Measurements from ENCODE around the gene EGFL7.

EGFL7 gene

GRCh38 chr9:136673088-136673974 lies 10.6 kb downstream of the EGFL7 start:
- DNase-seq (ENCODE audit: low read depth) = no peak

- DNase-seq (ENCODE audit: low read depth) = no peak
Measured at GRCh38 chr9:136673975-136674785, 11.5 kb downstream of the EGFL7 start.

GRCh38 chr9:136674786-136675349 lies 12.2 kb downstream of the EGFL7 start:
- no peak for DNase-seq (ENCODE audit: low read depth)

- no peak for DNase-seq (ENCODE audit: low read depth)
Measured at GRCh38 chr9:136675477-136676296, 13.0 kb downstream of the EGFL7 start.

- DNase-seq (ENCODE audit: low read depth) = no peak
Measured at GRCh38 chr9:136676297-136676794, 13.6 kb downstream of the EGFL7 start.

GRCh38 chr9:136676920-136677686 lies 14.4 kb downstream of the EGFL7 start:
- DNase-seq (ENCODE audit: low read depth) = no peak

GRCh38 chr9:136678034-136678433 lies 15.3 kb downstream of the EGFL7 start:
- no peak for DNase-seq (ENCODE audit: low read depth)

GRCh38 chr9:136678624-136679023 lies 15.9 kb downstream of the EGFL7 start:
- no peak for DNase-seq (ENCODE audit: low read depth)

GRCh38 chr9:136679431-136679941 lies 16.8 kb downstream of the EGFL7 start:
- no peak for DNase-seq (ENCODE audit: low read depth)

- DNase-seq (ENCODE audit: low read depth) = no peak
Measured at GRCh38 chr9:136681029-136681428, 18.3 kb downstream of the EGFL7 start.

- DNase-seq (ENCODE audit: low read depth) = no peak
Measured at GRCh38 chr9:136681945-136682699, 19.4 kb downstream of the EGFL7 start.

GRCh38 chr9:136682710-136683109 lies 20.0 kb downstream of the EGFL7 start:
- no peak for DNase-seq (ENCODE audit: low read depth)

GRCh38 chr9:136683173-136683745 lies 20.5 kb downstream of the EGFL7 start:
- DNase-seq (ENCODE audit: low read depth) = no peak

GRCh38 chr9:136683755-136684154 lies 21.0 kb downstream of the EGFL7 start:
- DNase-seq (ENCODE audit: low read depth) = no peak

- DNase-seq (ENCODE audit: low read depth) = no peak
Measured at GRCh38 chr9:136684339-136684738, 21.6 kb downstream of the EGFL7 start.

GRCh38 chr9:136684799-136685198 lies 22.1 kb downstream of the EGFL7 start:
- DNase-seq (ENCODE audit: low read depth) = no peak

GRCh38 chr9:136685216-136685615 lies 22.5 kb downstream of the EGFL7 start:
- no peak for DNase-seq (ENCODE audit: low read depth)

- DNase-seq (ENCODE audit: low read depth) = no peak
Measured at GRCh38 chr9:136685790-136686533, 23.2 kb downstream of the EGFL7 start.

GRCh38 chr9:136686534-136686793 lies 23.7 kb downstream of the EGFL7 start:
- no peak for DNase-seq (ENCODE audit: low read depth)

All from stimulated activated CD8-positive, alpha-beta memory T cell treated with anti-CD3 and anti-CD28 coated beads, Interleukin-7, amount 100 ng/mL, for 24 hours (primary cell).